Mammary microvascular endothelial cell (primary cell): ENCODE results near the gene U2AF1L4. TPM values are rescaled to one million over a fixed set of nuclear protein-coding genes. Genes with fewer than 3 reads are reported as not detected.

Source experiments
- total RNA-seq: library from RNA; depleted of rRNA; stranded (reverse); fragments of >200 nt; gene quantifications from 2 replicates; pipeline ENCODE4 v1.2.3, GENCODE V29; 2015

U2AF1L4 gene, protein sequence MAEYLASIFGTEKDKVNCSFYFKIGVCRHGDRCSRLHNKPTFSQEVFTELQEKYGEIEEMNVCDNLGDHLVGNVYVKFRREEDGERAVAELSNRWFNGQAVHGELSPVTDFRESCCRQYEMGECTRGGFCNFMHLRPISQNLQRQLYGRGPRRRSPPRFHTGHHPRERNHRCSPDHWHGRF
- 2.1 and 2.7 TPM in 2 replicates for total RNA-seq

DNA sequence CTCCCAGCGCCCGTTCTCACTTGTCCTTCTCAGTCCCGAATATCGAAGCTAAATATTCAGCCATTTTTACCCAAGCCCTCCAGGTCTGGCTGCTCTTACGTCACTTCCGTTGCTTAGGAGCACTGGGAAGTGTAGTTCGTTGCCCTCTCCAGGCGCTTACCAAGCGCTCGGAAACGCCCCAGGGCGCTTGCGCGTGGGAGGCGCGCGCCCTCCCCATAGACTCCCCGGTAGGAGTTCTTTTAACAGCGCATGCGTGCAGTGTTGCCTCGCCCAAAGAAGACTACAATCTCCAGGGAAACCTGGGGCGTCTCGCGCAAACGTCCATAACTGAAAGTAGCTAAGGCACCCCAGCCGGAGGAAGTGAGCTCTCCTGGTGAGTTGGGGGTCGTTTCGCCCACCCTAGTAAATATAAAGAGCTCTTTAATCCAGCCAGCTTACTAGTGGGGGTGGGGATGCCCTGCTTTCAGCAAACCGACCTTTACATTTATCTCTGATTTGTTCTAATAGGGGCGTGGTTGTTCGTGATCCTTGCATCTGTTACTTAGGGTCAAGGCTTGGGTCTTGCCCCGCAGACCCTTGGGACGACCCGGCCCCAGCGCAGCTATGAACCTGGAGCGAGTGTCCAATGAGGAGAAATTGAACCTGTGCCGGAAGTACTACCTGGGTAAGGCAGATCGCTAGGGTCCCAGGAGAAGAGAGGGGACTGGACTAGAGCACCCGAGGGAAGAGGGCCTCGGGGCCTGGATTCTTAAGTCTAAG is at the start of gene U2AF1L4, which contains the start of gene PSENEN:
Gene U2AF1L4 (minus strand): TSS at position 91 of the 759 bp plus-strand sequence. CDS start 27 bp downstream, at position 64.
Gene PSENEN (plus strand): TSS at position 324 of the 759 bp plus-strand sequence. CDS start 280 bp downstream, at position 604.

DNA sequence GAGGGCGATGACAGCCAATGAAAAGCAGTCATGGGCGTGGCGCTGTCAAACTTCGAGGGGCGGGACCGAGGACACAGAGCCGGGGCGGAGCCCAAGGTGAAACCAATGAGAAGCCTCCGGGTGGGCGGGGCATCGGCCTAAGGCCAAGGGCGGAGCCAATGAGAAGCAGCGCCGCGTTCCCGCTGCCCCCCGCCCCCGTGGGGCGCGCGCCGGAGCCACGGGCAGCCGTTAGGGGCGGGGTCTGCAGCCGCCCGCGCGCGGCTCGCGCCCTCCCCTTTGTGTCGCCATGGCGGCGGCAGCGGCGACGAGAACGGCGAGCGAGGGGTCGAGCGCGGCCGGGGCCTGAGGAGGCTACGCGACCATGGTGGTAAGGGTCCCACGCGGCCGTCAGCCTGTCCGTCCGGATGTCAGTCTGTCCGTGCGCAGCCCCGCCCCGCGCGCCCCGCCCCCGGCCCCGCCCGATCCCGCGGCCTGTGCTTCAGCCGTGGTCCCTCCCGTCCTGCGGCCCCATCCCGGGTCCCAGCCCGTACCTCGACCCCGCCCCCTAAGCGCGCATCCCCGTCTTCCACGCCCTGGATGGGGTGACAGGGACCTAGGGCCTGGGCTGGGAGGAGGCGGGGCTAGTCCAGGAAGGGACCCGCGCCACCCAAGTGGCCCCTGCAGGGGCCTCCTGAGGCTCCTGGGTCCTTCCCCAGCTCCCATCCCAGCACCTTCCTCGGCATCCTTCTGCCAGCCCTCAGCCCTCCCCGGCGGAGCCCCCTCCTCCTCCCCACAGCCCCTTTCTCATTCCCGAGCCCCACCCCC is 30.3 kb upstream of the U2AF1L4 start, which contains the start of gene ARHGAP33:
Gene ARHGAP33 (plus strand): TSS at position 267 of the 804 bp plus-strand sequence. CDS start 95 bp downstream, at position 362.

DNA sequence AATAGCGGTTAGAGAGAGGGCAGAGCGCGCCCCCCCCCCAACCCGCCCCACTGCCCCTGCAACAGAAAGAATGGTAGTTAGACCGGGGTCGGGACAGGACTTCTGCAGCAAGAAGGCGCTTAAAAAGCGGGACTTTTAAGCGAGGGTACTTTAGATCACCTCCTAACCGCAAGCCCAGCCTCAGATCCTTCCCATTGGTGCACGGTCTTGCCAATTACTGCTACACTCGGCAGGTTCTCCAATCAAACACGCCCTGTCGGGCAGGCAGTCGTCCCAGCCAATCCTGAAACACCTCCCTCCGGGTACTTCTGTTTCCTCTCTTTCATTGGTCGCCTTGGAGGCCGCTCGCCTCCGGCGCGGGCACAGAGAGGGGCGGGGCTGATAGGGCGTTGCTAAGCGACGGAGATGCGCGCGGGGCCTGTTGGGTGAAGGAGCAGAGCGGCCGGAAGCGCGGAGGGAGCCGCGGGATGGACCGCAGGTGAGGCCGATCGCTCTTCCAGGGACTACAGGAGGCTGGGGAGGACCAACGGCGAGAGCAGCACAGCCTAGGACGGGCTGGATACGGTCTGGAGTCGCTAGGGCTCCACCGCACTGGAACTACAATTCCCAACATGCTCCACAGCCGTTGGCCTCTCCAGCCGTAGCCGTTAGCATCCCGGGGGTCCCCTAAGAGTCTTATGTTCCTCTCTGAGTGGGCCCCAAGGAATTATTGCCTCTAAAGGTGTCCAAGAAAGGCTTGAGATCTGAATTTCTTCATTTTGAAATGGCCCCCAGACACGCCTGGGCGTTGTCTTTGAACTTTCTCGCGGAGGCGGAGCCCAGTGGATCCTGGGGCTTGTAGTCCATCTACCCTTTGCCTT is 12.8 kb upstream of the U2AF1L4 start, which contains the start of gene PROSER3:
Gene PROSER3 (plus strand): TSS at position 428 of the 860 bp plus-strand sequence. CDS start 40 bp downstream, at position 468.

DNA sequence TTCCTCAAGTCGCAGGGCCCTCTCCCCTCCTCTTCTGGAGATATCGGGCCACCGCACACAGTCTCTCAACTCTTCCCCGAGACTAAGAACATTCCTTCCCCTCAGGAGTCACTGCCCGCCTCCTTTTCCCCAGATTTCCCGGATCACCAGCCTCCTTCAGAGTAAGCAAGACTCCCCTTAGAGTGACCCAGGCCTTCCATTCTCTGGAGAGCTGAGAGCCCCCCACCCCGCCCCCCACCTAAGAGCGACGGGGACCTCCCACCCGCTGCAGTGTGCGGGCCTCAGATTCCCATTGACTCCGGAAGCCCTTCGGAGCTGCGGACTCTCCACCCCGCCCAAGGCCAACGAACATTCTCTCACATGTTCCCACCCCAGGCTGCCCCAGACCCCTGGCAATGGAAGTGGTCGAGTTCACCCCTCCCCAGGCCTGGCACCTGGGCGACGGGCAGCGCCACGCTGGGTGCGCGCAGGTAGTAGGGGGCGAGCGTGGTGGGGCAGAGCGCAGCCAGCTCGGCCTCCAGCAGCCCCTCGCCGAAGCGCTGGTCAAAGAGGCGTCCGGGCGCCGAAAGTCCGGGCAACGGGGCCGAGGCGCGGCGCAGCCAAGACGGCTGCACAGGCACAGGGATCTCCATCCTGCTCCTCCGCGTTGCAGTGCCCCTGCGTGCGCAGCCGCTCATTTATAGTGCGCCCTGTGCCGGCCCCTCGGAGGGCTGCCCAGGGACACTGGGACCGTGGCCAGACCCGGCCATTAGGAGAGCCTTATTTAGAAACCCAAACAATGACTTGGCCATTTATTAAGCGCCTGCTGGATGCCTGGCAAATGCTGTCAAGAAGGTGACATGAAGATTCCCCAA is 11.4 kb upstream of the U2AF1L4 start, which contains the start of gene HSPB6:
Gene HSPB6 (minus strand): TSS at position 653 of the 854 bp plus-strand sequence. CDS start 21 bp downstream, at position 632.

DNA sequence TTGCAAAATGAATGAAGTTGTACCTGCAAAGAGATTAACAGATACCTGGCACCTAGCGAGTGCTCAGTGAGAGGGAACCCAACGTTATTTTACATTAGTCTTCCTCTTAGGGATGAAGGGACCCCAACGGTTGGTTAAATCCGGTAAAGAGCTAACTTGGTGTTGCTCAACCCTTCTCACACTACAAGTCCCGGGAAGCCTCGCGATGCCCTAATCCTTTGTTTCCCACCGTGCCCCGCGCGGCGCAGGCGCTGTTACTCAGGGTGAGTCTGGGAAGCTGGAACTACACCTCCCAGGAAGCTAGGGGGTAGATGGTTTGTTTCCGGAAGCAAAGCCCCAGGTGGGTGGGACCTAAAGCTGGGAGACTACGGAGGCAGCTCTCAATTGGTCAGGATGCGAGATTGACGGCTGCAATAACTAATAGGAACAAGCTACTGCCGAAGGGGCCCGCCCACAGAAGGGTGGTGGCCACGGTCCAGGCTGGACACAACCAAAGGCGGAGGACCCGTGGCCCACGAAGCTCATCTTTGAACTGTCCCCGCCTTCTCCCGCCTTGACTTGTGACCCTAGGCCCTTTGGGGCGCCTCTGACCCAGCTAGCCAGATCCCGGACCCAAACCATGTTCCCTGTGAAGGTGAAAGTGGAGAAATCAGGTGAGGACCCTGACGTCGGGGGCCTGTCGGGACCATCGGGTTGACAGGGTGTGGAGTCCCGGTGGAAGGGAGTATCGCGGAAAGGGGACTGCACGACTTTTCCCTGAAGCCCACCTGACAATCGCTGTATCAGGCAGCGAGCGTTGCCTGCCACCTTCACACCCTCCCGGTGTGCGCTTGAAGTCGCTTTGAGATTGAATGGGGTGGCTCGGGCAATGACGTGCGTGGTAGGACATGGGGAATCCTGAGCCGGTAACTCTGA is 3.1 kb upstream of the U2AF1L4 start, which contains the start of gene LIN37:
Gene LIN37 (plus strand): TSS at position 471 of the 915 bp plus-strand sequence. CDS start 149 bp downstream, at position 620.

DNA sequence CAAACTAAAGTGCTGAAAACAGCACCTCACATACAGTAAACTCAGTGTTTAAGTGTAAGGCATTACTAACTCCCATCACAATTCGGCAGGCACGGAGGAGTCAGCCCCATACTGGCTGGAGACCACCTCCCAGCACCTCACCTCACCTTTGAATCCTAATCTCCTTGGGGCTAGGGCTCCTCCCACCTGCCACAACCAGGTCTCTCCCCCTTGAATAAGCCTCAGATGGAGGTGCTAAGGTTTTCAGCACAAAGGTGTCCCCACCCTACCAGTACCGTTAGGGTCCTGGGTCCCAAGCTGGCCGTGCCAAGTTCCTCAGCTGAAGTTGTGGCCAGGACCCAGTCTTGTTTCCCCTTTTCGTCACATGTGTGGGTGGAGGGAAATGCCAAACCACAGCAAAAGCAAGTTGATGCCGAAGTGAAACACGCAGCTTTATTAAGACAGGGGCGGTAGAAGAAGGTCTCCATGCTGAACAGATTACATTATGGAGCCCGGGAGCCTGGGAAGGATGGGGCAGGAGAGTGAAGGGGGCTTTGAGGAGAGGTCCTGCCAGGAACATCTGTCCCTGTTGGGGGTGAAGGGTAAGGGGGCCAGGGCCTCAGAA is 3.0 kb downstream of the U2AF1L4 start, which contains the start of gene IGFLR1:
Gene IGFLR1 (minus strand): TSS at position 332 of the 604 bp plus-strand sequence. CDS start 1,272 bp downstream, outside the sequence.

DNA sequence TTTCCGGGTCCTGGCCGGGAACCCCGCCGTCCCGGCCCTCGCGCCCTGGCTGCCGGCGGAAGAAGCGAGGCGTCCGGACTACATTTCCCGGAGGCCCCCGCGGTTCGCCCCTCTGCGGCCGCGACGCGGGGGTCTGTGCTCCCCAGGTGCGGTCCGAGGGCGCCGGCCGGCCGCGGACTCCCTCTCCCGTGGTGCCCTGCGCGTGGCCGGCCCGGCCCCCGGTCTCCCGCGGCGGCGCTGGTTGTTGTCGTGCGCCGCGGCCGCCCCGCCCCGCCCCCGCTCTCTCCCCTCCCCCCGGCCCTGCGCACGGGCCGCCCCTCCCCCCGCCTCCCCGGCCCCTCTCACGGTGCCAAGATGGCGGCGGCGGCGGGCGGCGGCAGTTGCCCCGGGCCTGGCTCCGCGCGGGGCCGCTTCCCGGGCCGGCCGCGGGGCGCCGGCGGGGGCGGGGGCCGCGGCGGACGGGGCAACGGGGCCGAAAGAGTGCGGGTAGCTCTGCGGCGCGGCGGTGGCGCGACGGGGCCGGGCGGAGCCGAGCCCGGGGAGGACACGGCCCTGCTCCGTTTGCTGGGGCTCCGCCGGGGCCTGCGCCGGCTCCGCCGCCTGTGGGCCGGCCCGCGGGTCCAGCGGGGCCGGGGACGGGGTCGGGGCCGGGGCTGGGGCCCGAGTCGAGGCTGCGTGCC is 27.4 kb downstream of the U2AF1L4 start, which contains the start of gene KMT2B:
Gene KMT2B (plus strand): TSS at position 339 of the 680 bp plus-strand sequence. CDS start 16 bp downstream, at position 355.

DNA sequence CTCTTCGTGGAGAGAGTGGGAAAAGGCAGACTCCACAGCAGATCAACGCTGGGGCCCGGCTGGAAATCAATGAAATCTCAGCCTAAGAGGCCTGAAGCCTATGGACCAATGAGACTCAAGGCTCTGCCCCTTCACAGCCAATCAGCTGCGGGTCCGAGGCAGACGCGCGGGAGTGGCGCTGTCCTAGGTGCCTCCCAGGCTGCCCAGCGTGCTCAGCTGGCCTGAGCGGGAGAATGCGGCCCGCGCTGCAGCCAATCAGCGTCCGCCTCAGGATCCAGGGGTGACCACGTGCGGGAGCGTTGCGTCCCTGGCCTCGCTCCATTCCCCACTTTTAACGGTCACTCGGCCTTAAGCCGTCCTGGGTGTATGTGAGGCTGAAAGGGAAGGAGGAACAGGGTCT is 41.0 kb downstream of the U2AF1L4 start, which contains the start of gene ZBTB32:
Gene ZBTB32 (plus strand): TSS at position 341 of the 400 bp plus-strand sequence. CDS start 10,069 bp downstream, outside the sequence.

Other genes with a start within 250 kb of the U2AF1L4 start
- not detected in 2 replicates for gene DMKN, start 231.8 kb downstream of the U2AF1L4 start, total RNA-seq
- gene SBSN, start 217.1 kb downstream of the U2AF1L4 start, total RNA-seq = not detected in 2 replicates
- not detected in 2 replicates for gene GAPDHS, start 212.0 kb downstream of the U2AF1L4 start, total RNA-seq
- gene TMEM147, start 199.8 kb downstream of the U2AF1L4 start, total RNA-seq = 97.0 and 97.3 TPM in 2 replicates
- gene ATP4A, start 181.8 kb downstream of the U2AF1L4 start, total RNA-seq = not detected in 2 replicates
- gene PMIS2, start 159.2 kb downstream of the U2AF1L4 start, total RNA-seq = not detected in 2 replicates
- gene HAUS5, start 132.7 kb downstream of the U2AF1L4 start, total RNA-seq = 13.0 and 13.1 TPM in 2 replicates
- 93.7 and 102 TPM in 2 replicates for gene RBM42, start 116.4 kb downstream of the U2AF1L4 start, total RNA-seq
- gene ETV2, start 103.7 kb downstream of the U2AF1L4 start, total RNA-seq = 0.30 and 0.87 TPM in 2 replicates
- 571 and 586 TPM in 2 replicates for gene COX6B1, start 97.1 kb downstream of the U2AF1L4 start, total RNA-seq
- not detected in 2 replicates for gene UPK1A, start 78.9 kb downstream of the U2AF1L4 start, total RNA-seq
- gene ZBTB32, start 40.9 kb downstream of the U2AF1L4 start, total RNA-seq = not detected in 2 replicates
- 8.9 and 10.5 TPM in 2 replicates for gene KMT2B, start 27.4 kb downstream of the U2AF1L4 start, total RNA-seq
- gene IGFLR1, start 3.0 kb downstream of the U2AF1L4 start, total RNA-seq = 14.1 and 16.2 TPM in 2 replicates
- 17.9 and 32.1 TPM in 2 replicates for gene PSENEN, start 233 bp upstream of the U2AF1L4 start, total RNA-seq
- gene LIN37, start 3.2 kb upstream of the U2AF1L4 start, total RNA-seq = 8.8 and 12.2 TPM in 2 replicates
- gene HSPB6, start 11.6 kb upstream of the U2AF1L4 start, total RNA-seq = 0.25 TPM in 1 of 2 replicates, not detected in the other
- 9.4 and 13.3 TPM in 2 replicates for gene PROSER3, start 12.8 kb upstream of the U2AF1L4 start, total RNA-seq
- 2.1 and 2.6 TPM in 2 replicates for gene ARHGAP33, start 30.1 kb upstream of the U2AF1L4 start, total RNA-seq
- not detected in 2 replicates for gene PRODH2, start 67.4 kb upstream of the U2AF1L4 start, total RNA-seq
- gene NPHS1, start 107.1 kb upstream of the U2AF1L4 start, total RNA-seq = not detected in 2 replicates
- gene KIRREL2, start 111.5 kb upstream of the U2AF1L4 start, total RNA-seq = not detected in 2 replicates
- 3.9 and 7.4 TPM in 2 replicates for gene APLP1, start 123.2 kb upstream of the U2AF1L4 start, total RNA-seq
- 2.2 and 2.7 TPM in 2 replicates for gene NFKBID, start 155.1 kb upstream of the U2AF1L4 start, total RNA-seq
- gene HCST, start 157.1 kb upstream of the U2AF1L4 start, total RNA-seq = not detected in 2 replicates
- not detected in 2 replicates for gene TYROBP, start 162.9 kb upstream of the U2AF1L4 start, total RNA-seq
- 4.5 and 5.2 TPM in 2 replicates for gene LRFN3, start 191.0 kb upstream of the U2AF1L4 start, total RNA-seq
- gene SDHAF1, start 249.8 kb upstream of the U2AF1L4 start, total RNA-seq = 17.8 and 19.1 TPM in 2 replicates